ENCODE measurements around the gene CENPO. TPM values are rescaled to one million over a fixed set of nuclear protein-coding genes. Genes with fewer than 3 reads are reported as not detected.

CENPO gene
- total RNA-seq, 1 experiment from 2014 or later: 14.9 TPM

DNA sequence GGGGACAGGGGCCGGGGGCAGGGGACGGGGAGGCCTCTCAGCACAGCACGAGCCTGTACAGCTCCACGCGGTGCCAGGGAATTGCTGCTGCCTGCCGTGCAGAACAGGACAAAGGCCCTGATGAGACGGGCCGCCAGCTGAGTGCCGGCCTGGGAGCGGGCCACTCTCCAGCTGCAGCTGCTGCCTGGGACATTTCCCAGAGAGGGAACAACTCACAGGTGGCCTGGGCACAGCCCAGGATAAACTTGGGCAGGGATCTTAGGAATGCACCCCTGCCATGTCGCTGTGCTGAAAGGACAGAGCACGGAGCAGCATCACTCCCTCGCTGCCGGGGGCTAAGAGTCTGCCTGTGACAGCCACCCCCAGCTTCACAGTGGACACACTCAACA is 38.8 kb downstream of the CENPO start:
- H3K4me3 Mint-ChIP-seq (ENCODE audit: unreplicated experiment): no peak overlapping the region
- no peak overlapping the region for H3K27ac Mint-ChIP-seq (ENCODE audit: low read depth, unreplicated experiment)
- no peaks in the 10 kb centered on the region for H3K27me3 Mint-ChIP-seq (ENCODE audit: insufficient read depth, unreplicated experiment)
- TF ChIP-seq CTCF (IDR thresholded peaks at IDR 0.05; ENCODE audit: unreplicated experiment): no peak
- ChIA-PET CTCF (interaction anchor here (0.5 to 0.9 kb wide), 2 partner anchors 11 to 629 kb away, joined by 3 read pairs; no protein-coding TSS in a partner anchor), POLR2A (no interaction called here)
- no peaks in the 10 kb centered on the region for H3K4me1 Mint-ChIP-seq (ENCODE audit: insufficient read depth, unreplicated experiment)
- no peak for DNase-seq (ENCODE audit: unreplicated experiment)
- intact Hi-C loops (cut with micrococcal nuclease): no loop called here
- H3K9me3 Mint-ChIP-seq (ENCODE audit: unreplicated experiment): no peaks in the 10 kb centered on the region
- peaks cover 37% of the 10 kb centered on the region for H3K36me3 Mint-ChIP-seq (ENCODE audit: insufficient read depth, unreplicated experiment)
- BruUV-seq (replicated peaks): no TSS peak

DNA sequence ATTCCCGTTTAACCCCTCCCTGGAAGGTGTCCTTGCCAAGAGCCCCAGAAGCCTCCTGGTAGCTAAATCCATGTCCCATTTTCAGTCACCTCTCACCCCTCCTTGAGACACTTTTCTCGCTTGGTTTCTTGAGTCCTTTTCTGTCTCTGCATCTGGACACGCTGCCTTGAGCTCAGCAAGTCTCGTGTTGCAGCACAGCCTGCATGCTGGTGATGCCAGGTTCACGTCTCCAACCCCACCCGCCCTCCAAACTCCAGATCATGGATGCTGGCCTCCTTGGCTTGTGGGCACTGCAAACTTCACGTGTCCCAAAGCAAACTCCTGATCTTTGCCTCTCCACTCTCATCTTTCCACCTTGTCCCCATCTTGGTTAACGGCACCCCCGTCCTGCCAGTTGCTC is 39.3 kb downstream of the CENPO start:
- H3K4me3 Mint-ChIP-seq (ENCODE audit: unreplicated experiment): no peak overlapping the region
- no peaks in the 10 kb centered on the region for H3K27me3 Mint-ChIP-seq (ENCODE audit: insufficient read depth, unreplicated experiment)
- intact Hi-C loops (cut with micrococcal nuclease): no loop called here
- no peaks in the 10 kb centered on the region for H3K9me3 Mint-ChIP-seq (ENCODE audit: unreplicated experiment)
- CTCF ChIA-PET: interaction anchor here (0.5 to 0.7 kb wide), 2 partner anchors 128 to 629 kb away, joined by 3 to 5 read pairs; no protein-coding TSS in a partner anchor
- no TSS peak for BruUV-seq (replicated peaks)
- POLR2A ChIA-PET: no interaction called here
- no peak for DNase-seq (ENCODE audit: unreplicated experiment)
- H3K27ac Mint-ChIP-seq (ENCODE audit: low read depth, unreplicated experiment): peak overlapping the region; percentile 55
- no peak for TF ChIP-seq CTCF (IDR thresholded peaks at IDR 0.05; ENCODE audit: unreplicated experiment)
- no peaks in the 10 kb centered on the region for H3K4me1 Mint-ChIP-seq (ENCODE audit: insufficient read depth, unreplicated experiment)
- peaks cover 33% of the 10 kb centered on the region for H3K36me3 Mint-ChIP-seq (ENCODE audit: insufficient read depth, unreplicated experiment)

- ChIA-PET POLR2A (interaction anchor here (0.6 kb wide), 1 partner anchor 1012 kb away, joined by 3 read pairs; no protein-coding TSS in a partner anchor), CTCF (interaction anchor here (0.5 to 0.7 kb wide), 3 partner anchors 128 to 630 kb away, joined by 3 to 5 read pairs (median 3); no protein-coding TSS in a partner anchor)
- H3K27ac Mint-ChIP-seq (ENCODE audit: low read depth, unreplicated experiment): peak overlapping the region; percentile 55
- no peak for DNase-seq (ENCODE audit: unreplicated experiment)
- no peaks in the 10 kb centered on the region for H3K4me1 Mint-ChIP-seq (ENCODE audit: insufficient read depth, unreplicated experiment)
- no peaks in the 10 kb centered on the region for H3K9me3 Mint-ChIP-seq (ENCODE audit: unreplicated experiment)
- peaks cover 32% of the 10 kb centered on the region for H3K36me3 Mint-ChIP-seq (ENCODE audit: insufficient read depth, unreplicated experiment)
- no TSS peak for BruUV-seq (replicated peaks)
- no peaks in the 10 kb centered on the region for H3K27me3 Mint-ChIP-seq (ENCODE audit: insufficient read depth, unreplicated experiment)
- TF ChIP-seq CTCF (IDR thresholded peaks at IDR 0.05; ENCODE audit: unreplicated experiment): no peak
- intact Hi-C loops (cut with micrococcal nuclease): no loop called here
- H3K4me3 Mint-ChIP-seq (ENCODE audit: unreplicated experiment): no peak overlapping the region
Observed at GRCh38 chr2:24832931-24833701, 39.9 kb downstream of the CENPO start.

DNA sequence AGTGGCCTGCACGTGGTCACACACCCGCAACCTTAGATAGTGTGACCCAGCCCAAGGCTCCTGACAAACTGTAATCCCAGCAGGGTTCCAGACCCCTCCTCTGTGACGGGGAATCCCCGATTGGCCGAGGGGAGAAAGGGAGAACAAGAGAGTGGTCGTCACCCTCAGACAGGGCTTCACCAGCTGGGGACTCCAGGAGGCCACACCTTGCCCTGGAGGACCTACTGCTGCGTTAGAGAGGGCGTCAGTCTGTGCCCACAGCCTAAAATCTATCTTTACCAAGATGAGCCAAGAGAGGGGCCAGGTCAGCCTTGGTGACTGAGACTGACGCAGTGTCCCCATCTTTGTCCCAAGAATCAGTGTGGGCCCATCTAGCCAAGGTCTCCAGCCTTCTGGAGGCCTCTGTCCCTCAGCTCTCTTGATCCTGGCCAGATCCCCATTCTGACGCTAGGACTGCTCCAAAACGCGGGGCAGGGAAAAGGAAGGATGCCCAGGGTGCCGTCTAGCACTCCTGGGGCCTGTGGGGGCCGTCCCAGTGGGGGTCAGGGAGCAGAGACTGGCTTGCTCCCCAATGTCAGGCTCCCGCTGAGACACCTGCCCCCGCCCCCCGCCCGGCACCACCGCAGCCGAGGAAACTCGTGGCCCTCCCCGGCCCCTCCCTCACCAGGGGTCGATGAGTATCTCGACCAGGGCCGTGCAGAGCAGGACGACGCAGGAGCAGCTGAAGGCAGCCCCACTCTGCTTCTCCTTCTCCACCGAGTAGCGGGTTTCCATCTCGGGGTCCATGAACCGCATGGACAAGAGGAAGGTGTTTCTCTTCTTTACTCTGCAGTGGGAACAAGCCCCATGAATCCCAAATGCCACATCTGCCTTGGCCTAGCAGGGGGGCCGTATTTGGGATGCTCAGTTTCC is 40.9 kb downstream of the CENPO start:
- Mint-ChIP-seq H3K4me3 (ENCODE audit: unreplicated experiment) (no peak overlapping the region), H3K9me3 (ENCODE audit: unreplicated experiment) (no peaks in the 10 kb centered on the region), H3K36me3 (ENCODE audit: insufficient read depth, unreplicated experiment) (peaks cover 32% of the 10 kb centered on the region), H3K4me1 (ENCODE audit: insufficient read depth, unreplicated experiment) (no peaks in the 10 kb centered on the region), H3K27me3 (ENCODE audit: insufficient read depth, unreplicated experiment) (no peaks in the 10 kb centered on the region), H3K27ac (ENCODE audit: low read depth, unreplicated experiment) (no peak overlapping the region)
- no TSS peak for BruUV-seq (replicated peaks)
- intact Hi-C loops (cut with micrococcal nuclease): no loop called here
- ChIA-PET POLR2A (interaction anchor here (0.6 kb wide), 1 partner anchor 1013 kb away, joined by 3 read pairs; no protein-coding TSS in a partner anchor), CTCF (interaction anchor here (0.5 to 0.7 kb wide), 3 partner anchors 327 to 426 kb away, joined by 3 read pairs; no protein-coding TSS in a partner anchor)
- no peak for DNase-seq (ENCODE audit: unreplicated experiment)
- TF ChIP-seq CTCF (IDR thresholded peaks at IDR 0.05; ENCODE audit: unreplicated experiment): no peak

Data from MCF 10A (cell line).